ENCODE data around the gene ITGB1BP2. TPM values are rescaled to one million over a fixed set of nuclear protein-coding genes. Genes with fewer than 3 reads are reported as not detected.

The ITGB1BP2 gene
- total and polyA plus RNA-seq, 12 donors: 0.18 to 3.2 (median 0.83) TPM; not detected in 1

DNA sequence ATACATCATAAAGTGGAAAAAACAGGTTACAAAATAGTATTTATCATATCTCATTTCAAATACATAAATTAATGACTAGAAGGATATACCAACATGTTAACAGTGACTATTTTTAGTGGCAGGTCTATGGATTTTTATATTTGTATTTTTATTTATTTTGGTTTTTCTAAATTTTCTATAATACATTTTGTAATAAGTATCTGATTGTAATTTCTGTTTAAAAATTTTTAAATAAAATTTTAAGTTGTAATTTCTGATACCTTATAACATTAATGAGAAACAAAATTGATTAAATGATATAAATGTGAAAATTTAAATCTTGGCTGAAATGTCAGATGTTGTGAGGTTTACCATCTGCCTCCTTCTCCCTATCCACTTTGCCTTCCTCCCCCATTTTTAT, 15.6 kb upstream of the ITGB1BP2 start:
- Histone ChIP-seq H3K27ac (no peak overlapping the region), H3K4me1 (replicated peaks in 1 of 2) (peaks cover 4 to 15% of the 10 kb centered on the region in 2 donors), H3K27me3 (no peaks in the 10 kb centered on the region), H3K36me3 (replicated peaks in 1 of 2) (peaks cover 0 to 4% of the 10 kb centered on the region in 2 donors), H3K9me3 (replicated peaks in 1 of 3) (no peaks in the 10 kb centered on the region), H3K4me3 (no peak overlapping the region)
- no peak for DNase-seq
- intact Hi-C loops (cut with DNase I): loop anchor here in 1 of 2 donors (5.0 kb wide), 1 partner anchor 34 kb away; the partner anchor contains the start of gene ZMYM3
- TF ChIP-seq POLR2A (IDR thresholded peaks at IDR 0.05): no peak
- TF ChIP-seq, protein P1, sequence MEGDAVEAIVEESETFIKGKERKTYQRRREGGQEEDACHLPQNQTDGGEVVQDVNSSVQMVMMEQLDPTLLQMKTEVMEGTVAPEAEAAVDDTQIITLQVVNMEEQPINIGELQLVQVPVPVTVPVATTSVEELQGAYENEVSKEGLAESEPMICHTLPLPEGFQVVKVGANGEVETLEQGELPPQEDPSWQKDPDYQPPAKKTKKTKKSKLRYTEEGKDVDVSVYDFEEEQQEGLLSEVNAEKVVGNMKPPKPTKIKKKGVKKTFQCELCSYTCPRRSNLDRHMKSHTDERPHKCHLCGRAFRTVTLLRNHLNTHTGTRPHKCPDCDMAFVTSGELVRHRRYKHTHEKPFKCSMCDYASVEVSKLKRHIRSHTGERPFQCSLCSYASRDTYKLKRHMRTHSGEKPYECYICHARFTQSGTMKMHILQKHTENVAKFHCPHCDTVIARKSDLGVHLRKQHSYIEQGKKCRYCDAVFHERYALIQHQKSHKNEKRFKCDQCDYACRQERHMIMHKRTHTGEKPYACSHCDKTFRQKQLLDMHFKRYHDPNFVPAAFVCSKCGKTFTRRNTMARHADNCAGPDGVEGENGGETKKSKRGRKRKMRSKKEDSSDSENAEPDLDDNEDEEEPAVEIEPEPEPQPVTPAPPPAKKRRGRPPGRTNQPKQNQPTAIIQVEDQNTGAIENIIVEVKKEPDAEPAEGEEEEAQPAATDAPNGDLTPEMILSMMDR (IDR thresholded peaks at IDR 0.05): no peak

DNA sequence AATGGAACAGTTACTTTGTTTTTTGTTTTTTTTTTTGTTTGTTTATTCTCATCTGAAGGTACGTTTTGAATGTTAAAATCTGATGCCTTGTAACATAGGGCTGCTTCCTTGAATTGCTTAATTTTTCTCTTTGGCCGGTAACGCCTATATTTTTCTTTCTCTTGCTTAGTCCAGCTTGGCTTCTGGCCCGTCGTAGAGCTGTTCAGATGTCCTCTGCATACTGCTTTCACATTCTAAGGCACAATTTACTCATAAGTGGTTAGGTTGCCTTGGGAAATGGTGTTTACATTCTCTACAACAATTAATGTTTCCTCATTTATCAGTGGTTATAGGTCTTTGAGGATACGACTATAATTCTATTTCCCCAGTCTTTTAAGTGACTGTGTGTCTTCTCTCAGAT, 10.2 kb upstream of the ITGB1BP2 start:
- Histone ChIP-seq H3K27me3 (no peaks in the 10 kb centered on the region), H3K36me3 (replicated peaks in 1 of 2) (peaks cover 0 to 59% of the 10 kb centered on the region in 2 donors), H3K4me3 (no peak overlapping the region), H3K27ac (no peak overlapping the region), H3K9me3 (replicated peaks in 1 of 3) (no peaks in the 10 kb centered on the region), H3K4me1 (replicated peaks in 1 of 2) (peaks cover 0 to 9% of the 10 kb centered on the region in 2 donors)
- intact Hi-C loops (cut with DNase I): no loop called here
- no peak for TF ChIP-seq POLR2A (IDR thresholded peaks at IDR 0.05)
- TF ChIP-seq, protein P1 (IDR thresholded peaks at IDR 0.05): no peak
- no peak for DNase-seq
- WGBS, 4 donors: 59 to 66% (median 62%) methylated on average over 6 of the region's 6 CpGs

DNA sequence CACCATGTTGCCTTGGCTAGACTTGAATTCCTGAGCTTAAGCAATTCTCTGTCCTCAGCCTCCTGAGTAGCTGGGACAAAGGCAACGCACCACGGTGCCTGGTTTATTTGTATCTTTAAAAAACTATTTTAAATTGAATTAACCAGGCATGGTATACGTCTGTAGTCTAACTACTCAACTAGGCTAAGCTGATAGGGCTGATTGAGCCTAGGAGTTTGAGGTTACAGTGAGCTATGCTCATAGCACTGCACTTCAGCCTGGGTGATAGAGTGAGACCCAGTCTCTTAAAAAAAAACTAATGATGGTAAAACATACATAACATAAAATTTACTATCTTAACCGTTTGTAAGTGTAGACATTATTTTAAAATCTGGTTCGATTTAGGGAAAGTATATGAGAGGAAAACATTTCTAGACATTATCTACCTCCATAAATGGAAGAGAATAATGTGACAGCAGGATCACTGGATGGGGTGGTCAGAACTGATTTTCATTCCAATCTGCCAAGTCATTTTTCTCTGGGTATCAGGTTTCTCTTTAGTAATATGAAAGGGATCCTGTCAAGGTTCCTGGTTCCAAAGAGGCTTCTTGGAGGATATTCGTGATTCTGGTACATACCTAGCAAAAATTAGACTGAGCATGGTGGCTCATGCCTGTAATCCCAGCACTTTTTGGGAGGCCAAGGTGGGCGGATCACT, 8.7 kb upstream of the ITGB1BP2 start:
- Histone ChIP-seq H3K27ac (no peak overlapping the region), H3K9me3 (replicated peaks in 1 of 3) (no peaks in the 10 kb centered on the region), H3K36me3 (replicated peaks in 1 of 2) (peaks cover 0 to 73% of the 10 kb centered on the region in 2 donors), H3K4me3 (no peak overlapping the region), H3K4me1 (replicated peaks in 1 of 2) (peaks cover 0 to 9% of the 10 kb centered on the region in 2 donors), H3K27me3 (no peaks in the 10 kb centered on the region)
- intact Hi-C loops (cut with DNase I): no loop called here
- no peak for TF ChIP-seq POLR2A (IDR thresholded peaks at IDR 0.05)
- TF ChIP-seq, protein P1 (IDR thresholded peaks at IDR 0.05): no peak
- 68 to 93% (median 75%) methylated on average over 5 to 7 of the region's 7 CpGs for WGBS, 4 donors
- no peak for DNase-seq

DNA sequence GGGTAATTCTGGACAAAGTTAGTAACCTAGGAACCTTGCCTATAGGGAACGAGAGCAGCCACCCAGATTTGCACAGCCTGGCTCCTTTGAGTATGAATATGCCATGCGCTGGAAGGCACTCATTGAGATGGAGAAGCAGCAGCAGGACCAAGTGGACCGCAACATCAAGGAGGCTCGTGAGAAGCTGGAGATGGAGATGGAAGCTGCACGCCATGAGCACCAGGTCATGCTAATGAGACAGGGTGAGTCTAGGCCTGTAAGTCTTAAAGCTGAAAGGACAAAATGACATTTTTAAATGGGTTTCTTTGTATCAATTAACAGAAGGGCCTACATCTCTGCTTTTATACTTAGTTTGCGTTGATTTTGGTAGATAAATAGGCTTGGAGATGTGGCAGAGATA, 4.7 kb upstream of the ITGB1BP2 start:
- Histone ChIP-seq H3K27me3 (no peaks in the 10 kb centered on the region), H3K27ac (no peak overlapping the region), H3K9me3 (replicated peaks in 1 of 3) (no peaks in the 10 kb centered on the region), H3K4me3 (no peak overlapping the region), H3K36me3 (replicated peaks in 1 of 2) (peaks cover 0 to 89% of the 10 kb centered on the region in 2 donors), H3K4me1 (replicated peaks in 1 of 2) (peaks cover 0 to 8% of the 10 kb centered on the region in 2 donors)
- TF ChIP-seq, protein P1 (IDR thresholded peaks at IDR 0.05): no peak
- no peak for TF ChIP-seq POLR2A (IDR thresholded peaks at IDR 0.05)
- WGBS, 4 donors: 82 to 97% (median 91%) methylated on average over 4 to 6 of the region's 6 CpGs
- DNase-seq: no peak
- intact Hi-C loops (cut with DNase I): no loop called here
